Vagina (tissue), 2 donors: Measurements from ENCODE around the gene LRRC47. TPM values are rescaled to one million over a fixed set of nuclear protein-coding genes. Genes with fewer than 3 reads are reported as not detected.
A peak's percentile ranks its signal among the peaks of the same experiment; 100 is the strongest.

Source experiments
- DNase-seq, 2 donors: peaks; one replicate each; pipeline ENCODE4 v3.0.0-alpha.2; 2017; ENCODE audit errors: extremely low spot score in 2 of 2
- H3K27ac ChIP-seq: fragments of 200-600 bp; sonication (generic); one replicate; pipeline ENCODE4 v1.5.1; 2019
- H3K27me3 ChIP-seq: fragments of 200-600 bp; sonication (generic); one replicate; pipeline ENCODE4 v1.5.1; 2019
- H3K36me3 ChIP-seq, 2 donors: fragments of 200-600 bp; sonication (generic); one replicate each; pipeline ENCODE4 v1.5.1; 2017 to 2019
- H3K4me1 ChIP-seq: fragments of 200-600 bp; sonication (generic); one replicate; pipeline ENCODE4 v1.5.1; 2019
- H3K4me3 ChIP-seq, 2 donors: fragments of 200-600 bp; sonication (generic); 1 replicate in 1 of 2; 2 replicates in 1 of 2; pipeline ENCODE4 v1.5.1; 2016 to 2019
- H3K9me3 ChIP-seq: fragments of 200-600 bp; sonication (generic); one replicate; pipeline ENCODE4 v1.5.1; 2019
- POLR2A ChIP-seq, 2 donors: fragments of 450-650 bp; IDR thresholded peaks; one replicate each; pipeline ENCODE4 v1.6.1; 2017; ENCODE audit warnings: antibody characterized with exemption in 2 of 2, mild to moderate bottlenecking in 2 of 2, moderate library complexity in 2 of 2
- POLR2AphosphoS5 ChIP-seq, 2 donors: sonication (generic); formaldehyde crosslinking; IDR thresholded peaks; one replicate each; pipeline ENCODE4 v1.9.0; 2017; ENCODE audit warnings: antibody characterized with exemption in 2 of 2, mild to moderate bottlenecking in 2 of 2, low read depth in 1 of 2; ENCODE audit not compliant: insufficient read depth in 1 of 2
- intact Hi-C: fragments of 100-400 bp; cut with DNase I; formaldehyde crosslinking; loops from one replicate; pipeline ENCODE4 v1.15.1; 2023
- total RNA-seq: library from RNA; depleted of rRNA; stranded (reverse); fragments of >200 nt; gene quantifications from one replicate; pipeline ENCODE4 v1.2.3, GENCODE V29; 2016
- TF ChIP-seq, protein P1 (sequence below), 3 experiments: fragments of 450-650 bp in 2 of 3; fragments of 200-600 bp in 1 of 3; sonication (generic) in 1 of 3; IDR thresholded peaks; one replicate each; pipeline ENCODE4 v1.5.1; 2017 to 2019; ENCODE audit warnings: antibody characterized with exemption in 3 of 3, mild to moderate bottlenecking in 2 of 3, moderate library complexity in 2 of 3

Gene LRRC47
- total RNA-seq, 1 donor from 2014 or later, result 32.4 TPM

DNA sequence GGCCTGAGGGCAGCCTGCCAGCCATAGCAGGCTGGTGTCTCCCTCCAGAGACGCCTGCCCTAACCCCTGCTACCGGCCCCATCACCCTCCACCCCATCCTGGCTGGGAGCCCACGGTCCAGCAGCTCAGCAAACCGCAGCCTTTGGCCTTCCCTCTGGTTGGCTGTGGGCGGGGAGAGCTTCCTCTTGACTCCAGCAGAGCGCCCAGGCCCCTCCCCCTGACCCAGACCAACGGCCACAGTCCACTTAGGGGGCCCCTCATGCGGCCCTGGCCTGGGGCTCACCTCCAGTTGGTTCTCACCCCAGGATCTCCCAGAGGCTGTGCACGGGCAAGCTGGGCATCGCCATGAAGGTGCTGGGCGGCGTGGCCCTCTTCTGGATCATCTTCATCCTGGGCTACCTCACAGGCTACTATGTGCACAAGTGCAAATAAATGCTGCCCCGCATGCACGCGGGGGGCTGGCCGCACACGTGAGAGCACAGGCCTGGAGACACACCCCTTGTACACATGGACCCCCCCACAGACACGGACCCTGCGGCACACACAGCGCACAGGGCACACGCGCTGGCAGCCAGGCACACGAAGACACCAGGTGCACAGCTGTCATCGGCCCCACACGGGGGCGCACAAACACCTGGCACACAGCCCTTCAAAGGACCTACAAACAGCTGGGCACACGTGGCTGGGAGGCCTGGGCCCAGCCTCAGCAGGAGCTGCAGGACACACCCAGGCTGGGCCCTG is 20.6 kb downstream of the LRRC47 start:
- H3K36me3 ChIP-seq, result peaks cover 0 to 18% of the 10 kb centered on the region in 2 donors
- intact Hi-C loops, result no loop called here
- no peaks in the 10 kb centered on the region for H3K27me3 ChIP-seq
- peak overlapping the region; percentile 23 for H3K27ac ChIP-seq
- no peak overlapping the region for H3K4me3 ChIP-seq
- H3K9me3 ChIP-seq, result no peaks in the 10 kb centered on the region
- no peak for DNase-seq
- TF ChIP-seq, protein P1, sequence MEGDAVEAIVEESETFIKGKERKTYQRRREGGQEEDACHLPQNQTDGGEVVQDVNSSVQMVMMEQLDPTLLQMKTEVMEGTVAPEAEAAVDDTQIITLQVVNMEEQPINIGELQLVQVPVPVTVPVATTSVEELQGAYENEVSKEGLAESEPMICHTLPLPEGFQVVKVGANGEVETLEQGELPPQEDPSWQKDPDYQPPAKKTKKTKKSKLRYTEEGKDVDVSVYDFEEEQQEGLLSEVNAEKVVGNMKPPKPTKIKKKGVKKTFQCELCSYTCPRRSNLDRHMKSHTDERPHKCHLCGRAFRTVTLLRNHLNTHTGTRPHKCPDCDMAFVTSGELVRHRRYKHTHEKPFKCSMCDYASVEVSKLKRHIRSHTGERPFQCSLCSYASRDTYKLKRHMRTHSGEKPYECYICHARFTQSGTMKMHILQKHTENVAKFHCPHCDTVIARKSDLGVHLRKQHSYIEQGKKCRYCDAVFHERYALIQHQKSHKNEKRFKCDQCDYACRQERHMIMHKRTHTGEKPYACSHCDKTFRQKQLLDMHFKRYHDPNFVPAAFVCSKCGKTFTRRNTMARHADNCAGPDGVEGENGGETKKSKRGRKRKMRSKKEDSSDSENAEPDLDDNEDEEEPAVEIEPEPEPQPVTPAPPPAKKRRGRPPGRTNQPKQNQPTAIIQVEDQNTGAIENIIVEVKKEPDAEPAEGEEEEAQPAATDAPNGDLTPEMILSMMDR (IDR thresholded peaks at IDR 0.05), result no peak
- no peak for TF ChIP-seq POLR2AphosphoS5 (IDR thresholded peaks at IDR 0.05; ENCODE audit: insufficient read depth in 1 of 2, low read depth in 1 of 2)
- TF ChIP-seq POLR2A (IDR thresholded peaks at IDR 0.05), result no peak
- peaks cover 54% of the 10 kb centered on the region for H3K4me1 ChIP-seq

DNA sequence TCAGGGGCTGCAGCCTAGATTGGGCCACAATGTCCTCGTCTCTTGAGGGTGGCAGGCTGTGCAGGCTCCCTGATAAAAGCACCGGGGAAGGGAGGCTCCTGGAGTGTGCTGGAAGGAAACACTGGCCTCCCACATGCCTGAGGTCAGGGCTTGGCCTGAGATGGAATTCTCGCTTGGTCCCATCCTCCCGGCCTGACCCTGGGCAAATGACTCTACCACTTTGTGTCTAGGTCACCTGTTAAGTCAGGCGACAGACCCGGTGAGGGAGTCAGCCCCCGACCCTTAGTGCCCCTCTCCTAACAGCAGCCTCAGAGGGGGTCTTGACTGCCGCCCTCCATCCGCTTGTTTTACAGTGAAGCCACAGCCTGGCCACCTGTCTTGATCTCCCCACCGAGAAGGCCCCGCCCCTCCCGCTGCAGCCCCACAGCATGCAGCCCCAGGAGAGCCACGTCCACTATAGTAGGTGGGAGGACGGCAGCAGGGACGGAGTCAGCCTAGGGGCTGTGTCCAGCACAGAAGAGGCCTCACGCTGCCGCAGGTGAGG is 21.3 kb downstream of the LRRC47 start:
- H3K4me1 ChIP-seq, result peaks cover 54% of the 10 kb centered on the region

DNA sequence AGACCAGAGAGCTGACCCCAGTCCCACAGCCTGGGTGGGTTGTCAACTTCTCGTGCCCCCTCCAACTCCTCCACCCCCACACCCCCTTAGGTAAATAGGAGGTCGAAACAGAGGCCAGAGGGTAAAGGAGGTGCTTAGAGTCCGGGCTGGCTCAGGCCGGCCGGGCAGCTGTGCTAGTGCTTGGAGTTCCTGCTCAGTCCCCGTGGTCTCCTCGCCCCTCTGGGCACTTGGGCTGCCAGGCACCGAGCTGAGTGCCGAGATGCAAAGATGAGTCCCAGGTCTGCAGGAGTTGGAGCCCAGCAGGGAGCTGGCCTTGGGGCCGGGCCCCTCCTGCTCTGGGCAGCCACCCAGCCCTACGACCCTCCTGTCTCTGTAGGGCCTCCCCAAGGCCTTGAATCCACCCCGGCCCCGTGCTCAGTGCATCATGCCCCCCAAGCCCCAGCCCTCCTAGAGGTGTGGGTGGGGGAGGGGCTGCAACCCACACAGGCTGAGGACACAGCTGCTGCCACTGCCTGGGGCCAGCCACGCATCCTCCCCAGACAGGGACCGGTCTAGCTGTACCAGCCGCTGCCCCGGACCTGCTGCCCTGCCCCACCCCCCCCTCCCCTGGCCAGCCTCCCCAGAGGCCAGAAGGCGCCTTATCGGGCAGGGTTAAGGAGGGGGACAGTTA is 21.9 kb downstream of the LRRC47 start:
- peaks cover 54% of the 10 kb centered on the region for H3K4me1 ChIP-seq
- intact Hi-C loops, result no loop called here
- H3K27me3 ChIP-seq, result no peaks in the 10 kb centered on the region
- H3K4me3 ChIP-seq, result no peak overlapping the region
- TF ChIP-seq POLR2AphosphoS5 (IDR thresholded peaks at IDR 0.05; ENCODE audit: insufficient read depth in 1 of 2, low read depth in 1 of 2) (no peak), POLR2A (IDR thresholded peaks at IDR 0.05) (no peak)
- TF ChIP-seq, protein P1 (IDR thresholded peaks at IDR 0.05), result no peak
- no peak for DNase-seq
- H3K9me3 ChIP-seq, result no peaks in the 10 kb centered on the region
- H3K27ac ChIP-seq, result peak overlapping the region; percentile 23
- H3K36me3 ChIP-seq, result peaks cover 0 to 6% of the 10 kb centered on the region in 2 donors

More for the DNA sequence above, 21.3 kb downstream of the LRRC47 start:
- peaks cover 0 to 12% of the 10 kb centered on the region in 2 donors for H3K36me3 ChIP-seq
- peak overlapping the region; percentile 23 for H3K27ac ChIP-seq
- H3K27me3 ChIP-seq, result no peaks in the 10 kb centered on the region
- TF ChIP-seq, protein P1 (IDR thresholded peaks at IDR 0.05), result no peak
- TF ChIP-seq POLR2A (IDR thresholded peaks at IDR 0.05) (no peak), POLR2AphosphoS5 (IDR thresholded peaks at IDR 0.05; ENCODE audit: insufficient read depth in 1 of 2, low read depth in 1 of 2) (no peak)
- no peaks in the 10 kb centered on the region for H3K9me3 ChIP-seq
- DNase-seq, result no peak
- intact Hi-C loops, result no loop called here
- no peak overlapping the region for H3K4me3 ChIP-seq

DNA sequence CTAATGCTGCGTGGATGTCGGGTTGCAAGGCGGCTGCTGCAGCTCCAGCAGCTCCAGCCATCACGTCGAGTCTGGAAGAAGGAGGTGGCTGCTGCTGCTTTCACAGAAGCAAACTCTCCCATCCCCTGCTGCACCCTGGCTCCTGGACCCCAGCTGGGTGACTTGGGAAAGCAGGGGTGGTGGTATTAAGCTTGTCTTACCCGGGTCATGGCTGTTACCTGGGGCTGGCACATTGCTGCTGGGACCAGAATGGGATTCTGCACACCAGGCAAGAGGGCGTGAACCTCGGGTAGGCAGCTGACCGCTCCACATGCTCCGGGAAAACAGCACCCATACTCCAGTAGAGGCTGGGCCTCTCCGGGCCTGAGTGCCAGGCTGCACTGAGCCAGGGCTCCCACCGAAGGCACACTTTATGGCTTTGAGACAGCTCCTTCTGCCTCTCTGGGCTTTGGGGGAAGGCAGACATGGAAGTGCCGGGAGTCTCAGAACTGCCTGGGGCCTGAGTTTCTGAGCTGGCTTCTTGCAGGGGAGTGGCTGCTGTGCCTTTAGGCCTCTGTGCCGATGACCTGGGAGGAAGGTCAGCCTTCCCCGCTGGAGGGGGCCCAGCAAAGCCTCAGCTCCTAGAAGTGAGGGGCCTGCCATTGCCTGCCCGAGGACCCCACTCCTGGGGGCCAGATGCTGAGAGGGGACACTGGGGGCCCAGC is 22.6 kb downstream of the LRRC47 start:
- peak overlapping the region; percentile 87 for H3K27ac ChIP-seq
- H3K9me3 ChIP-seq, result no peaks in the 10 kb centered on the region
- DNase-seq, result no peak
- H3K36me3 ChIP-seq, result no peaks in the 10 kb centered on the region
- TF ChIP-seq, protein P1 (IDR thresholded peaks at IDR 0.05), result no peak
- no peak for TF ChIP-seq POLR2A (IDR thresholded peaks at IDR 0.05)
- no peak for TF ChIP-seq POLR2AphosphoS5 (IDR thresholded peaks at IDR 0.05; ENCODE audit: insufficient read depth in 1 of 2, low read depth in 1 of 2)
- H3K4me3 ChIP-seq, result peak overlapping the region in 1 of 2 donors; percentile 67
- H3K27me3 ChIP-seq, result no peaks in the 10 kb centered on the region
- peaks cover 54% of the 10 kb centered on the region for H3K4me1 ChIP-seq
- intact Hi-C loops, result no loop called here
